Liver (tissue), 3 donors: ENCODE results near the gene RBFOX1.

ENCODE experiments used
- EGR1 ChIP-seq, 2 donors: IDR thresholded peaks; 2 replicates each; pipeline ENCODE4 v1.6.1; 2016 to 2018; ENCODE audit warnings: antibody characterized with exemption in 2 of 2, low read depth in 2 of 2
- GABPA ChIP-seq, 2 donors: IDR thresholded peaks in 1 of 2; conservative IDR thresholded peaks in 1 of 2; 2 replicates each; pipeline ENCODE4 v1.6.1; 2016; ENCODE audit warnings: antibody characterized with exemption in 2 of 2, mild to moderate bottlenecking in 1 of 2, moderate library complexity in 1 of 2
- HNF4A ChIP-seq, 2 donors: conservative IDR thresholded peaks; 2 replicates each; pipeline ENCODE4 v1.6.1; 2016; ENCODE audit warnings: antibody characterized with exemption in 2 of 2, mild to moderate bottlenecking in 2 of 2
- HNF4G ChIP-seq: IDR thresholded peaks from 2 replicates; pipeline ENCODE4 v1.6.1; 2016; ENCODE audit warnings: antibody characterized with exemption
- JUND ChIP-seq, 2 donors: IDR thresholded peaks; 2 replicates each; pipeline ENCODE4 v1.6.1; 2016; ENCODE audit warnings: antibody characterized with exemption in 2 of 2
- RAD21 ChIP-seq, 2 donors: IDR thresholded peaks; 2 replicates each; pipeline ENCODE4 v1.6.1; 2016; ENCODE audit warnings: antibody characterized with exemption in 2 of 2, mild to moderate bottlenecking in 2 of 2
- RXRA ChIP-seq, 2 donors: IDR thresholded peaks; 2 replicates each; pipeline ENCODE4 v1.6.1; 2017 to 2018; ENCODE audit warnings: antibody characterized with exemption in 2 of 2, mild to moderate bottlenecking in 1 of 2
- SP1 ChIP-seq: IDR thresholded peaks from 2 replicates; pipeline ENCODE4 v1.6.1; 2018; ENCODE audit warnings: antibody characterized with exemption, mild to moderate bottlenecking
- TAF1 ChIP-seq: conservative IDR thresholded peaks from 2 replicates; pipeline ENCODE4 v1.6.1; 2016; ENCODE audit warnings: antibody characterized with exemption, mild to moderate bottlenecking
- YY1 ChIP-seq: IDR thresholded peaks from 2 replicates; pipeline ENCODE4 v1.6.1; 2016; ENCODE audit warnings: antibody characterized with exemption, mild to moderate bottlenecking
- TF ChIP-seq, protein P1 (sequence below): fragments of 150-350 bp; IDR thresholded peaks from 2 replicates; pipeline ENCODE4 v1.5.1; 2017; ENCODE audit warnings: improper control_type of control experiment, low read depth, low read length; ENCODE audit not compliant: missing input control
- TF ChIP-seq, protein P2 (sequence below): IDR thresholded peaks from 2 replicates; pipeline ENCODE4 v1.6.1; 2016; ENCODE audit warnings: antibody characterized with exemption
- TF ChIP-seq, protein P3 (sequence below): IDR thresholded peaks from 2 replicates; pipeline ENCODE4 v1.6.1; 2016; ENCODE audit warnings: antibody characterized with exemption
- TF ChIP-seq, protein P4 (sequence below): IDR thresholded peaks from 2 replicates; pipeline ENCODE4 v1.6.1; 2016; ENCODE audit warnings: antibody characterized with exemption, mild to moderate bottlenecking
- donor health status: healthy.
- donor health status: healthy.

DNA sequence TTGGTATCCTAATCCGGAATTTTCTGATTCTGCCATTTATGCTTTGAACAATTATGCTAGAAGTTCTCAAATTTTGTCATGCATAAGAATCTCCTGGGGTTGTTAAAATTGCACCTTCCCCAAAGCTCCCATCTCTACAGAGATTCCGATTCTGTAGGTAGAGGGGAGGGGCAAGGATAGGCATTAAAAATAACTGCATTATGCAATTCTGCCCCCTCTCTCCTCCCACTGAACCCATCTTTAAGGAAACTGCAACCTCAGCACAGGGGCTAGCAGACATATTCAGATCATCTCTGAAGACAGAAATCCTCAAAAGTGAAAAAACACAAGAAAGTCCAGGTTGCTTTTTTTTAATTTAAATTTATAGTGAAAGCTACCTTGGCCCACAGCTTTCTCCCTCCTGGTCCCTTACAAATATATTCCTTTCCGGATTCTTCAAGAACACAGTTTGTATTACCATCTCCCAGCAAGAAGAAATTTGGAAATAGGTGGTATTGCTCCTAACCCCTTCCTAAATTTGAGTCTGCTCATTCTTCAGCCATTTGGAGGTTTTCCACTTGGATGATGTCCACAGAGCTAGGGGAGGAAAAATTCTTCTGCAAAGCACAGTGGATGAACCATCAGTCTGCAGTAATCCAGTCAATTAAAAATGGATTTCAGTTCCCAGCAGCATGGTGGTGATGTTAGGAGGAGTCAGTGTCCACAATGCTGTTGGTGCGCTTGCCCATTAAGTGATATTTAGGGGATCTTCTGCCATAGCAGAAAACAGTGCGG lies 67.7 kb downstream of the RBFOX1 start:
- TF ChIP-seq, protein P1, sequence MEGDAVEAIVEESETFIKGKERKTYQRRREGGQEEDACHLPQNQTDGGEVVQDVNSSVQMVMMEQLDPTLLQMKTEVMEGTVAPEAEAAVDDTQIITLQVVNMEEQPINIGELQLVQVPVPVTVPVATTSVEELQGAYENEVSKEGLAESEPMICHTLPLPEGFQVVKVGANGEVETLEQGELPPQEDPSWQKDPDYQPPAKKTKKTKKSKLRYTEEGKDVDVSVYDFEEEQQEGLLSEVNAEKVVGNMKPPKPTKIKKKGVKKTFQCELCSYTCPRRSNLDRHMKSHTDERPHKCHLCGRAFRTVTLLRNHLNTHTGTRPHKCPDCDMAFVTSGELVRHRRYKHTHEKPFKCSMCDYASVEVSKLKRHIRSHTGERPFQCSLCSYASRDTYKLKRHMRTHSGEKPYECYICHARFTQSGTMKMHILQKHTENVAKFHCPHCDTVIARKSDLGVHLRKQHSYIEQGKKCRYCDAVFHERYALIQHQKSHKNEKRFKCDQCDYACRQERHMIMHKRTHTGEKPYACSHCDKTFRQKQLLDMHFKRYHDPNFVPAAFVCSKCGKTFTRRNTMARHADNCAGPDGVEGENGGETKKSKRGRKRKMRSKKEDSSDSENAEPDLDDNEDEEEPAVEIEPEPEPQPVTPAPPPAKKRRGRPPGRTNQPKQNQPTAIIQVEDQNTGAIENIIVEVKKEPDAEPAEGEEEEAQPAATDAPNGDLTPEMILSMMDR, result no peak
- TF ChIP-seq, protein P2, sequence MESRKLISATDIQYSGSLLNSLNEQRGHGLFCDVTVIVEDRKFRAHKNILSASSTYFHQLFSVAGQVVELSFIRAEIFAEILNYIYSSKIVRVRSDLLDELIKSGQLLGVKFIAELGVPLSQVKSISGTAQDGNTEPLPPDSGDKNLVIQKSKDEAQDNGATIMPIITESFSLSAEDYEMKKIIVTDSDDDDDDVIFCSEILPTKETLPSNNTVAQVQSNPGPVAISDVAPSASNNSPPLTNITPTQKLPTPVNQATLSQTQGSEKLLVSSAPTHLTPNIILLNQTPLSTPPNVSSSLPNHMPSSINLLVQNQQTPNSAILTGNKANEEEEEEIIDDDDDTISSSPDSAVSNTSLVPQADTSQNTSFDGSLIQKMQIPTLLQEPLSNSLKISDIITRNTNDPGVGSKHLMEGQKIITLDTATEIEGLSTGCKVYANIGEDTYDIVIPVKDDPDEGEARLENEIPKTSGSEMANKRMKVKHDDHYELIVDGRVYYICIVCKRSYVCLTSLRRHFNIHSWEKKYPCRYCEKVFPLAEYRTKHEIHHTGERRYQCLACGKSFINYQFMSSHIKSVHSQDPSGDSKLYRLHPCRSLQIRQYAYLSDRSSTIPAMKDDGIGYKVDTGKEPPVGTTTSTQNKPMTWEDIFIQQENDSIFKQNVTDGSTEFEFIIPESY, result no peak
- TF ChIP-seq, protein P3, sequence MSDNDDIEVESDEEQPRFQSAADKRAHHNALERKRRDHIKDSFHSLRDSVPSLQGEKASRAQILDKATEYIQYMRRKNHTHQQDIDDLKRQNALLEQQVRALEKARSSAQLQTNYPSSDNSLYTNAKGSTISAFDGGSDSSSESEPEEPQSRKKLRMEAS, result no peak
- TF ChIP-seq SP1 (no peak), YY1 (no peak), EGR1 (IDR thresholded peaks at IDR 0.05; ENCODE audit: low read depth in 2 of 2) (no peak), RAD21 (IDR thresholded peaks at IDR 0.05) (no peak), JUND (IDR thresholded peaks at IDR 0.05) (no peak), TAF1 (no peak), RXRA (IDR thresholded peaks at IDR 0.05) (no peak), HNF4A (conservative IDR thresholded peaks at IDR 0.05) (no peak), GABPA (IDR thresholded peaks at IDR 0.05 in 1 of 2, conservative IDR thresholded peaks at IDR 0.05 in 1 of 2) (no peak), HNF4G (no peak)
- TF ChIP-seq, protein P4, sequence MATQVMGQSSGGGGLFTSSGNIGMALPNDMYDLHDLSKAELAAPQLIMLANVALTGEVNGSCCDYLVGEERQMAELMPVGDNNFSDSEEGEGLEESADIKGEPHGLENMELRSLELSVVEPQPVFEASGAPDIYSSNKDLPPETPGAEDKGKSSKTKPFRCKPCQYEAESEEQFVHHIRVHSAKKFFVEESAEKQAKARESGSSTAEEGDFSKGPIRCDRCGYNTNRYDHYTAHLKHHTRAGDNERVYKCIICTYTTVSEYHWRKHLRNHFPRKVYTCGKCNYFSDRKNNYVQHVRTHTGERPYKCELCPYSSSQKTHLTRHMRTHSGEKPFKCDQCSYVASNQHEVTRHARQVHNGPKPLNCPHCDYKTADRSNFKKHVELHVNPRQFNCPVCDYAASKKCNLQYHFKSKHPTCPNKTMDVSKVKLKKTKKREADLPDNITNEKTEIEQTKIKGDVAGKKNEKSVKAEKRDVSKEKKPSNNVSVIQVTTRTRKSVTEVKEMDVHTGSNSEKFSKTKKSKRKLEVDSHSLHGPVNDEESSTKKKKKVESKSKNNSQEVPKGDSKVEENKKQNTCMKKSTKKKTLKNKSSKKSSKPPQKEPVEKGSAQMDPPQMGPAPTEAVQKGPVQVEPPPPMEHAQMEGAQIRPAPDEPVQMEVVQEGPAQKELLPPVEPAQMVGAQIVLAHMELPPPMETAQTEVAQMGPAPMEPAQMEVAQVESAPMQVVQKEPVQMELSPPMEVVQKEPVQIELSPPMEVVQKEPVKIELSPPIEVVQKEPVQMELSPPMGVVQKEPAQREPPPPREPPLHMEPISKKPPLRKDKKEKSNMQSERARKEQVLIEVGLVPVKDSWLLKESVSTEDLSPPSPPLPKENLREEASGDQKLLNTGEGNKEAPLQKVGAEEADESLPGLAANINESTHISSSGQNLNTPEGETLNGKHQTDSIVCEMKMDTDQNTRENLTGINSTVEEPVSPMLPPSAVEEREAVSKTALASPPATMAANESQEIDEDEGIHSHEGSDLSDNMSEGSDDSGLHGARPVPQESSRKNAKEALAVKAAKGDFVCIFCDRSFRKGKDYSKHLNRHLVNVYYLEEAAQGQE, result no peak
